ENCODE measurements around the gene NAPG. TPM values are rescaled to one million over a fixed set of nuclear protein-coding genes. Genes with fewer than 3 reads are reported as not detected.
"Not testable (repeated sequence)": the region's sequence is repeated elsewhere in the genome, so short reads cannot be mapped to it uniquely, and the experiment has no call there.

Gene NAPG
- total RNA-seq, 1 donor from 2014 or later, result 36.1 TPM

DNA sequence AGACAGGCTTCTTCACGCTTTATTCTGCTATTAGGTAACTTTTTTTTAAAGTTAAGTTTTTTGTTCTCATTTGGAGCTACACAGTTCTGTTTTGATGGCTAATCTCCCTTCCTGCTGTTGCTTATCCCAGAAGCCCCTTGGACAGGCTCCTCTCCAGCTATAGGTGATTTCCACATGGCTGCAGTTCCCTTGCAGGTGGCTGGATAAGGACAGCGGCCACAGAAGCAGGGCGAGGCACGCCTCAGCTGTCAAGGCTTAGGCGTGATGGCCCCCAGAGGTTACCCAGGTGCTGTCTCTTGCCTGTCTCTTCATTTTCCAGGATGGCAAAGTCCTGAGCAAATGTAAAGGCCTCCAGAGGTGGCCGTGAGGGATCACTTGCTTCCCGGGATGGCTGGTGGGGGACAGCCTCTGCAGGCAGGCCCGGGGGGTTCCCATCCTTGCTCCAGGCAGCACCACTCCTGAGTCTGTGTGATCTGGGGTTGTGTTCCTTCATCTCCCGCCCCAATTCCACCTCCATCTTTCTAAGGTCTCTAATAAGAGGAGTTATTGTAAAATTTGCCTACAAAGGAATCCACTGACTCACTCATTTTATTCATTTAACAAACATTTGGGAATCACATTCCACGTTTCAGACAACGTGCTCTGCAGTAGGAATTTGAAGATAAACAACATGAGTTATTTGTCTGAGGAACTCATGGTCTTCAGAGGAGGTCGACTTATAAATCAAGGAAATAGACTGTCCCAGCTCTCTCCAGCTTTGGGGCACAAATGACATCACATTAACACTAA, 53.4 kb downstream of the NAPG start:
- Histone ChIP-seq H3K27me3 (ENCODE audit: control insufficient read depth, insufficient read depth, low read length) (no peaks in the 10 kb centered on the region), H3K4me3 (ENCODE audit: low read depth, low read length) (no peak overlapping the region), H3K36me3 (ENCODE audit: control insufficient read depth, insufficient read depth, low read length) (no peaks in the 10 kb centered on the region)
- DNase-seq (ENCODE audit: low read depth), result no peak
- TF ChIP-seq, protein P1, sequence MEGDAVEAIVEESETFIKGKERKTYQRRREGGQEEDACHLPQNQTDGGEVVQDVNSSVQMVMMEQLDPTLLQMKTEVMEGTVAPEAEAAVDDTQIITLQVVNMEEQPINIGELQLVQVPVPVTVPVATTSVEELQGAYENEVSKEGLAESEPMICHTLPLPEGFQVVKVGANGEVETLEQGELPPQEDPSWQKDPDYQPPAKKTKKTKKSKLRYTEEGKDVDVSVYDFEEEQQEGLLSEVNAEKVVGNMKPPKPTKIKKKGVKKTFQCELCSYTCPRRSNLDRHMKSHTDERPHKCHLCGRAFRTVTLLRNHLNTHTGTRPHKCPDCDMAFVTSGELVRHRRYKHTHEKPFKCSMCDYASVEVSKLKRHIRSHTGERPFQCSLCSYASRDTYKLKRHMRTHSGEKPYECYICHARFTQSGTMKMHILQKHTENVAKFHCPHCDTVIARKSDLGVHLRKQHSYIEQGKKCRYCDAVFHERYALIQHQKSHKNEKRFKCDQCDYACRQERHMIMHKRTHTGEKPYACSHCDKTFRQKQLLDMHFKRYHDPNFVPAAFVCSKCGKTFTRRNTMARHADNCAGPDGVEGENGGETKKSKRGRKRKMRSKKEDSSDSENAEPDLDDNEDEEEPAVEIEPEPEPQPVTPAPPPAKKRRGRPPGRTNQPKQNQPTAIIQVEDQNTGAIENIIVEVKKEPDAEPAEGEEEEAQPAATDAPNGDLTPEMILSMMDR (IDR thresholded peaks at IDR 0.05; ENCODE audit: insufficient read depth, low read length, poor library complexity, severe bottlenecking), result no peak

DNA sequence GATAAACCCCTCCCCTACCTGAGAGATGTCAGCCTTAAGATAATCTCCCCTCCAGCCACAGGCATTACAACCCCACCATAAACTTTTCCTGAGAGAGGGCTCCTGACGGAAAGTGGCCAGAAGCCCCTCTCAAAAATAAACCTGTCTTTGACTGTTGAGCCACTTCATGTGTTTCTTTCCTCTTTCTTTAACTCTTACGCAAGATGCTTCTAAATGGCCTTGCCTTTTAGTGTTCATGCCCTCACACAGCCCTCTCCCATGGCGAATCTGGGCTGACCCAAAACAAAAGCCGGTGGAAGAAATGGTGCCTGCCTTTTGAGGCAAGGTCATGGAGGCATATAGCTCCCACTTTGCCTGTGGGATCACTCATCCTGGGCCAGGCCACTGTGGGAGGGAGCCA, 54.4 kb downstream of the NAPG start:
- TF ChIP-seq, protein P1 (IDR thresholded peaks at IDR 0.05; ENCODE audit: insufficient read depth, low read length, poor library complexity, severe bottlenecking), result no peak
- H3K4me3 ChIP-seq (ENCODE audit: low read depth, low read length), result no peak overlapping the region
- no peak for DNase-seq (ENCODE audit: low read depth)
- H3K36me3 ChIP-seq (ENCODE audit: control insufficient read depth, insufficient read depth, low read length), result no peaks in the 10 kb centered on the region
- H3K27me3 ChIP-seq (ENCODE audit: control insufficient read depth, insufficient read depth, low read length), result no peaks in the 10 kb centered on the region

DNA sequence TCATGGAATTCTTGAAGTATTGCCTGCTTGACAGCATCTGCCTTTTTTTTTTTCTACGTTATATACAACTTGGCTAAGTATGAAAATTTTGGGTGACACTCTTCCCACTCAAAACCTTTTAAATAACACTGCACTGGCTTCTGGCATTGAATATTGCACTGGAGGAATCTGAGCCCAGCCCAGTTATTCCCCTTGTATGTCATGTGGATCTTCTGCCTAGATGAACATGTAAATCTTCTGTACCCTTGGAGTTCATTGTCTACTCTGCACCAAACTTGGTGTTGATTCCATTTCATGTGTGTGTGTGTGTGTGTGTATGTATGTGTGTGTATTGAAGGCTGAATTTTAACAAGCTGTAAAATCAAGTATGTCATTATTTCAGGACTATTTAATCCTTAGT, 59.4 kb downstream of the NAPG start:
- Histone ChIP-seq H3K27me3 (ENCODE audit: control insufficient read depth, insufficient read depth, low read length) (no peaks in the 10 kb centered on the region), H3K4me3 (ENCODE audit: low read depth, low read length) (no peak overlapping the region), H3K36me3 (ENCODE audit: control insufficient read depth, insufficient read depth, low read length) (no peaks in the 10 kb centered on the region)
- TF ChIP-seq, protein P1 (IDR thresholded peaks at IDR 0.05; ENCODE audit: insufficient read depth, low read length, poor library complexity, severe bottlenecking), result no peak
- DNase-seq (ENCODE audit: low read depth), result no peak

DNA sequence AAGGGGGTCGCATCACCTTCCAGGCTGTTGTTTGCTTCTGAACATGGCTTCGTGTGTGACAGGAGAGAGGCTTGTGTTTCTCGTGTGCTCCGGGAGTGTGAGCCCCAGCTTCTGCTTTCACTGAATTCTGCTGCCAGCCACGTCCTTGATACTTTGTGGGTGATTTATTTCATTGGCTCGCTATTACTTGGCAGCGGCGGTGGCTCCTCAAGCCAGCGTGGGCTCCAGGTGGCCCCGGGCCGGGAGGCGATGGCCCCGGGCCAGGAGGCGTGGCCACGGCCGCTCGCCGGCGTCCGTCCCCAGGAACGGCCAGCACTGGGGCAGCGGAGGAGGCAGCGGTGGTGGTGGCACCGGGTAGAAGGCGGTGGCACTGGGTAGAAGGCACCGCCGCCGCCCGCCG, 63.1 kb downstream of the NAPG start:
- Histone ChIP-seq H3K36me3 (ENCODE audit: control insufficient read depth, insufficient read depth, low read length) (no peaks in the 10 kb centered on the region), H3K27me3 (ENCODE audit: control insufficient read depth, insufficient read depth, low read length) (no peaks in the 10 kb centered on the region), H3K4me3 (ENCODE audit: low read depth, low read length) (no peak overlapping the region)
- TF ChIP-seq, protein P1 (IDR thresholded peaks at IDR 0.05; ENCODE audit: insufficient read depth, low read length, poor library complexity, severe bottlenecking), result no peak
- no peak for DNase-seq (ENCODE audit: low read depth)

DNA sequence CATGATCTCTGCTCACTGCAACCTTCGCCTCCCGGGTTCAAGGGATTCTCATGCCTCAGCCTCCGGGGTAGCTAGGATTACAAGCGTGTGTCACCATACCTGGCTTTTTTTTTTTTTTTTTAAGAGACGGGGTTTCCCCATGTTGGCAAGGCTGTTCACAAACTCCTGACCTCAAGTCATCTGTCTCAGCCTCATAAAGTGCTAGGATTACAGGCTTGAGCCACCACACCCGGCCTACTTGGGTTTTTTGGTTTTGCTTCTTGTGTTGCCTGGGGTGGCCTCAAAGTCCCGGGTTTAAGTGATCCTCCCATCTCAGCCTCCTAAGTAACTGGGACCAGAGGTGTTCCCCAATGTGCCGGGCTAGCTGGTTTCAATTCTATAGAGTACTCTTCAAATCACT, 64.6 kb downstream of the NAPG start:
- Histone ChIP-seq H3K36me3 (ENCODE audit: control insufficient read depth, insufficient read depth, low read length) (no peaks in the 10 kb centered on the region), H3K4me3 (ENCODE audit: low read depth, low read length) (no peak overlapping the region), H3K27me3 (ENCODE audit: control insufficient read depth, insufficient read depth, low read length) (no peaks in the 10 kb centered on the region)
- DNase-seq (ENCODE audit: low read depth), result no peak
- TF ChIP-seq, protein P1 (IDR thresholded peaks at IDR 0.05; ENCODE audit: insufficient read depth, low read length, poor library complexity, severe bottlenecking), result no peak

DNA sequence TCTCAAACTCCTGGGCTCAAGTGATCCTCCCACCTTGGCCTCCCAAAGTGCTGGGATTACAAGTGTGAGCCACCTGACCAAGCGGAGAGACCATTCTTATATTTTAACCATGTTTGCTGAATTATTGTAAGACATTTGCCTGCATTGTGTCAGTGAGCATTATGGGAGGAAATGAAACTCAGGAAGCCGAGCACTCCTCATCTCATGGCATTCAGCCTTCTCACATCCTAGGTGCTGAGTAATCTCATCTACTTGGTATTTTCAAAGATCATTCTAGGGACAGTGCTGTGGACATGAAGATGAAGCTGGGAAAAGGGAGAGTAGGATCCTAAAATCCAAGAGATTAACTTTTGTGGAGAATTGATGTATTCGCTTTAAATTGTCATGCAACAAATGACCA, 66.1 kb downstream of the NAPG start:
- TF ChIP-seq, protein P1 (IDR thresholded peaks at IDR 0.05; ENCODE audit: insufficient read depth, low read length, poor library complexity, severe bottlenecking), result no peak
- no peaks in the 10 kb centered on the region for H3K27me3 ChIP-seq (ENCODE audit: control insufficient read depth, insufficient read depth, low read length)
- H3K4me3 ChIP-seq (ENCODE audit: low read depth, low read length), result no peak overlapping the region
- DNase-seq (ENCODE audit: low read depth), result no peak
- no peaks in the 10 kb centered on the region for H3K36me3 ChIP-seq (ENCODE audit: control insufficient read depth, insufficient read depth, low read length)

DNA sequence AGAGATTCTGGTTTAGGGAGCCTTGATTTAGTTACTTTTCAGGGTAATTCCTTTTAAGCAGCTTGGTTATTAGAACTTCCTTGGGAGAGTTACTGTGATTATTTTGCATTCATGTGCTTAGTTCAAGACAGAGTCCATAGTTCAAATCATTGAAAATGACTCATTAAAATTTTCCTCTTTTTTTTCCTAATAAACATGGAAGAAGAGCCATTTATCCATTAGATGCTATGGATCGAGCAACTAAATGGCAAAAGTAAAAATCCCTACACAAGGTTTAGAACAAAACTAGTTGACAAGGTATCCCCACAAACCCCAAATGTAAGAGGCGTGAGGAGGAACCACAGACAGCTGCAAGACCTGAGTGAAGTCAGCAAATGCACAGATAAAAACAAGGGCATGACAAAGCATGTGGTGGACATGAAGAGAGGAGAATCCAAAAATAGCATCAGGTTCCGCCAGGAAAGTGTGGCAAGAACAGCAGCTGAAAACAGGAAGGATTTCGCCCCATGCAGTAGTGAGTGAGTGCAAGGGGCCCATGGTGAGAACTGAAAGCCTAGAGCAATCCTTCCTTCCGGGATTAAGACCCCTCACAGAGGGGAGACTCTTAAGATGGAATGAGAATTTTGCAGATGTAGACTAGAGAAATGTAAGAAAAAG, 67.7 kb downstream of the NAPG start:
- not testable (repeated sequence) for H3K27me3 ChIP-seq (ENCODE audit: control insufficient read depth, insufficient read depth, low read length); H3K4me3 ChIP-seq (ENCODE audit: low read depth, low read length); DNase-seq (ENCODE audit: low read depth); H3K36me3 ChIP-seq (ENCODE audit: control insufficient read depth, insufficient read depth, low read length)

DNA sequence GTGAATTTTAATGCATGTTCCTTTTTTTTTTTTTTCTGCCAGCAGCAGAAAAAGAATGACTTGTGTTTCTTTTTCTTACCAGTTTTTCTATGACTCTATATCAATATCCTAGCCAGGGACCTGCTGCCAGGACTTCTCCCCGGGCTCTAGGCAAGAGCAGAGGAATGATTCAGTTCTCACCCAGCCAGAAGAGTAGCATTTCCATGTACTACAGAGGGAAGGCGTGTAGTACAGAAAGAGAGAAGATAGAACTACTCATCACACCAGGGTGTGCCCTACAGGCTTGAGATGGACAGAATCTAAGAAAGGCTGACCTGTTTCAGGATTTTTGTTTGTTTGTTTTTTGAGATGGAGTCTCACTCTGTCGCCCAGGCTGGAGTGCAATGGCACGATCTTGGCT, 70.1 kb downstream of the NAPG start:
- H3K27me3 ChIP-seq (ENCODE audit: control insufficient read depth, insufficient read depth, low read length); H3K4me3 ChIP-seq (ENCODE audit: low read depth, low read length); H3K36me3 ChIP-seq (ENCODE audit: control insufficient read depth, insufficient read depth, low read length); DNase-seq (ENCODE audit: low read depth): not testable (repeated sequence)

All from kidney epithelial cell (primary cell).